PC-9 (cell line): ENCODE results near the gene KIAA1217. TPM values are rescaled to one million over a fixed set of nuclear protein-coding genes. Genes with fewer than 3 reads are reported as not detected.

ENCODE experiments used
- BruUV-seq: library from RNA; stranded (reverse); fragments of 400-500 nt; replicated peaks from 2 replicates; lab custom pipeline; 2021; lab: Mats Ljungman, UMichigan
- CTCF ChIA-PET: fragments of 300-600 bp; sonication (Branson Sonifier 250); formaldehyde crosslinking; loops from one replicate; lab custom pipeline; 2022; ENCODE audit warnings: antibody characterized with exemption; lab: Charles Lee
- POLR2A ChIA-PET: fragments of 300-600 bp; sonication (Branson Sonifier 250); formaldehyde crosslinking; loops from one replicate; lab custom pipeline; 2022; ENCODE audit warnings: antibody characterized with exemption; ENCODE audit not compliant: unreplicated experiment; lab: Charles Lee
- DNase-seq, 2 experiments: peaks; one replicate each; pipeline versions ENCODE4 v3.0.0 to v3.0.0-alpha.2; 2015 to 2022; ENCODE audit warnings: mixed read lengths in 1 of 2
- H2AFZ ChIP-seq: fragments of 200-600 bp; sonication (generic); 2 replicates; pipeline ENCODE4 v1.8.1; 2017; ENCODE audit warnings: antibody characterized with exemption
- H3F3A ChIP-seq: fragments of 200-600 bp; sonication (generic); 2 replicates; pipeline ENCODE4 v1.8.1; 2017; ENCODE audit warnings: antibody characterized with exemption, mild to moderate bottlenecking, low read depth; ENCODE audit not compliant: insufficient read depth
- H3K27ac ChIP-seq: fragments of 200-600 bp; sonication (generic); 2 replicates; pipeline ENCODE4 v1.6.1; 2016; ENCODE audit warnings: mixed run types
- H3K27me3 ChIP-seq: fragments of 200-600 bp; sonication (generic); 2 replicates; pipeline ENCODE4 v1.6.1; 2016; ENCODE audit warnings: low read depth, mixed run types; ENCODE audit not compliant: insufficient read depth
- H3K36me3 ChIP-seq: fragments of 200-600 bp; sonication (generic); 2 replicates; pipeline ENCODE4 v1.6.1; 2016; ENCODE audit warnings: low read depth, mixed run types
- H3K4me1 ChIP-seq: fragments of 200-600 bp; sonication (generic); replicated peaks from 2 replicates; pipeline ENCODE4 v1.6.1; 2016; ENCODE audit warnings: mixed run types; ENCODE audit not compliant: insufficient read depth
- H3K4me2 ChIP-seq: fragments of 200-600 bp; sonication (generic); 2 replicates; pipeline ENCODE4 v1.6.1; 2017; ENCODE audit warnings: mixed run types
- H3K4me3 ChIP-seq: fragments of 200-600 bp; sonication (generic); 2 replicates; pipeline ENCODE4 v1.6.1; 2016; ENCODE audit warnings: mixed run types
- H3K79me2 ChIP-seq: fragments of 200-600 bp; sonication (generic); 2 replicates; pipeline ENCODE4 v1.6.1; 2017; ENCODE audit warnings: low read depth, mixed run types
- H3K9me2 ChIP-seq: fragments of 200-600 bp; sonication (generic); 2 replicates; pipeline ENCODE4 v1.8.1; 2017; ENCODE audit warnings: mild to moderate bottlenecking; ENCODE audit not compliant: insufficient read depth
- H3K9me3 ChIP-seq: fragments of 200-600 bp; sonication (generic); 2 replicates; pipeline ENCODE4 v1.8.1; 2016; ENCODE audit warnings: low read depth; ENCODE audit not compliant: insufficient read depth
- H4K20me1 ChIP-seq: fragments of 200-600 bp; sonication (generic); 2 replicates; pipeline ENCODE4 v1.8.1; 2017; ENCODE audit not compliant: insufficient read depth
- CTCF ChIP-seq: fragments of 200-600 bp; sonication (generic); conservative IDR thresholded peaks from 2 replicates; pipeline ENCODE4 v1.6.1; 2017; ENCODE audit warnings: mixed run types, antibody characterized with exemption, mild to moderate bottlenecking, moderate library complexity
- EZH2 ChIP-seq: fragments of 200-600 bp; sonication (generic); IDR thresholded peaks from 2 replicates; pipeline ENCODE4 v1.8.0; 2017; ENCODE audit warnings: antibody characterized with exemption, low read depth
- intact Hi-C: fragments of 100-400 bp; cut with micrococcal nuclease; formaldehyde crosslinking; loops from one replicate; pipeline ENCODE4 v1.10.0; 2022; ENCODE audit not compliant: unreplicated experiment
- total RNA-seq: library from RNA; stranded (reverse); gene quantifications from 2 replicates; pipeline ENCODE4 v1.2.3, GENCODE V29; 2021

The KIAA1217 gene
- total RNA-seq, 1 experiment from 2014 or later: 41.1 TPM

- TF ChIP-seq CTCF: no peak
- TF ChIP-seq EZH2: no peak
- H3K9me2 ChIP-seq: no peaks in the 10 kb centered on the region
- POLR2A ChIA-PET: no interaction called here
- intact Hi-C loops: no loop called here
- peaks cover 13% of the 10 kb centered on the region for H3F3A ChIP-seq
- no peak overlapping the region for H3K4me3 ChIP-seq
- CTCF ChIA-PET: no interaction called here
- no TSS peak for BruUV-seq
- no peaks in the 10 kb centered on the region for H3K36me3 ChIP-seq
- H3K27ac ChIP-seq: no peak overlapping the region
- no peak for DNase-seq
- H2AFZ ChIP-seq: no peak overlapping the region
- H3K4me1 ChIP-seq: peaks cover 15% of the 10 kb centered on the region
- no peaks in the 10 kb centered on the region for H3K79me2 ChIP-seq
- H3K27me3 ChIP-seq: no peaks in the 10 kb centered on the region
- no peaks in the 10 kb centered on the region for H4K20me1 ChIP-seq
- H3K4me2 ChIP-seq: no peak overlapping the region
- H3K9me3 ChIP-seq: no peaks in the 10 kb centered on the region
These were observed 244.5 kb downstream of the KIAA1217 start for GRCh38 chr10:24453404-24453830.

GRCh38 chr10:24453973-24454372 lies 245.0 kb downstream of the KIAA1217 start:
- no TSS peak for BruUV-seq
- H3K36me3 ChIP-seq: no peaks in the 10 kb centered on the region
- peaks cover 19% of the 10 kb centered on the region for H3K4me1 ChIP-seq
- no peak for DNase-seq
- no peak overlapping the region for H3K4me2 ChIP-seq
- H3K27me3 ChIP-seq: no peaks in the 10 kb centered on the region
- TF ChIP-seq EZH2: no peak
- TF ChIP-seq CTCF: no peak
- no peaks in the 10 kb centered on the region for H4K20me1 ChIP-seq
- no peaks in the 10 kb centered on the region for H3K79me2 ChIP-seq
- H3K9me2 ChIP-seq: no peaks in the 10 kb centered on the region
- H2AFZ ChIP-seq: no peak overlapping the region
- POLR2A ChIA-PET: no interaction called here
- no peak overlapping the region for H3K4me3 ChIP-seq
- intact Hi-C loops: no loop called here
- no peak overlapping the region for H3K27ac ChIP-seq
- H3F3A ChIP-seq: peaks cover 14% of the 10 kb centered on the region
- CTCF ChIA-PET: no interaction called here
- H3K9me3 ChIP-seq: no peaks in the 10 kb centered on the region

GRCh38 chr10:24455447-24455846 lies 246.5 kb downstream of the KIAA1217 start:
- DNase-seq: no peak
- Histone ChIP-seq H3K4me3 (no peak overlapping the region), H3K9me2 (no peaks in the 10 kb centered on the region), H2AFZ (no peak overlapping the region), H4K20me1 (no peaks in the 10 kb centered on the region), H3F3A (peaks cover 14% of the 10 kb centered on the region), H3K36me3 (no peaks in the 10 kb centered on the region), H3K4me2 (no peak overlapping the region), H3K4me1 (peaks cover 19% of the 10 kb centered on the region), H3K27ac (no peak overlapping the region), H3K79me2 (no peaks in the 10 kb centered on the region), H3K27me3 (no peaks in the 10 kb centered on the region), H3K9me3 (no peaks in the 10 kb centered on the region)
- intact Hi-C loops: no loop called here
- CTCF ChIA-PET: no interaction called here
- POLR2A ChIA-PET: no interaction called here
- BruUV-seq: no TSS peak
- TF ChIP-seq EZH2: no peak
- no peak for TF ChIP-seq CTCF
